Renal cortex interstitium (tissue), 11 donors: Measurements from ENCODE around the gene GOLT1A. TPM values are rescaled to one million over a fixed set of nuclear protein-coding genes. Genes with fewer than 3 reads are reported as not detected.

Experiments used
- DNase-seq, 11 donors: peaks; one replicate each; pipeline ENCODE4 v3.0.0-alpha.2; 2013; ENCODE audit warnings: low read depth in 9 of 11, low spot score in 4 of 11; ENCODE audit errors: extremely low read depth in 1 of 11
- polyA plus RNA-seq, 3 donors: library from polyadenylated mRNA; unstranded; fragments of 120-200 nt; gene quantifications; one replicate each; pipeline ENCODE4 v1.2.1, GENCODE V29; 2013; ENCODE audit not compliant: insufficient read length in 3 of 3

Gene GOLT1A
- polyA plus RNA-seq, 3 donors: 2.3 to 4.1 (median 2.5) TPM

GRCh38 chr1:204149635-204150565 is 63.9 kb downstream of the GOLT1A start:
- no peak for DNase-seq

GRCh38 chr1:204149107-204149506 is 64.7 kb downstream of the GOLT1A start:
- no peak for DNase-seq

Other genes starting within 250 kb of the GOLT1A start
- gene SOX13, start 140.9 kb downstream of the GOLT1A start, polyA plus RNA-seq: 10 to 100 TPM; 40.8 to 57.4 (median 53.9) TPM
- gene ETNK2, start 61.9 kb downstream of the GOLT1A start, polyA plus RNA-seq: 10 to 100 TPM; 22.8 to 28.2 (median 23.5) TPM
- gene REN, start 47.7 kb downstream of the GOLT1A start, polyA plus RNA-seq: 10 to 100 TPM; 71.1 to 81.4 (median 80.3) TPM
- 1 to 10 TPM in 1 of 3 donors, under 1 TPM in 2; 0.40 to 1.9 (median 0.92) TPM for gene KISS1, start 17.5 kb downstream of the GOLT1A start, polyA plus RNA-seq
- gene PLEKHA6, start 145.9 kb upstream of the GOLT1A start, polyA plus RNA-seq: 10 to 100 TPM; 41.1 to 56.4 (median 48.0) TPM
- gene PPP1R15B, start 197.8 kb upstream of the GOLT1A start, polyA plus RNA-seq: 10 to 100 TPM; 37.6 to 45.6 (median 40.5) TPM